K562 (cell line): ENCODE data around the gene PPP2R2D. TPM values are rescaled to one million over a fixed set of nuclear protein-coding genes. Genes with fewer than 3 reads are reported as not detected.

Source experiments
- BRD4 ChIP-seq: fragments of 200-600 bp; sonication (generic); IDR thresholded peaks from 2 replicates; pipeline ENCODE4 v1.6.1; 2017; ENCODE audit warnings: inconsistent platforms
- BRD9 ChIP-seq: fragments of 450-650 bp; IDR thresholded peaks from 2 replicates; pipeline ENCODE4 v1.6.1; 2018; ENCODE audit warnings: low read depth; ENCODE audit not compliant: partially characterized antibody
- CAMTA2 ChIP-seq: fragments of 250-450 bp; sonication (Bioruptor Pico); conservative IDR thresholded peaks from 2 replicates; pipeline ENCODE4 v1.5.1; 2022
- CREB3L1 ChIP-seq: fragments of 450-650 bp; IDR thresholded peaks from 2 replicates; pipeline ENCODE4 v1.6.1; 2014; ENCODE audit warnings: low read depth, mild to moderate bottlenecking, moderate library complexity, borderline replicate concordance
- E2F3 ChIP-seq: fragments of 250-450 bp; sonication (Bioruptor Pico); IDR thresholded peaks from 2 replicates; pipeline ENCODE4 v1.4.0; 2020; ENCODE audit warnings: mild to moderate bottlenecking
- FOXA3 ChIP-seq, 2 experiments: fragments of 450-650 bp in 1 of 2; sonication (generic) in 1 of 2; formaldehyde crosslinking; IDR thresholded peaks in 1 of 2; conservative IDR thresholded peaks in 1 of 2; 2 replicates each; pipeline versions ENCODE4 v1.4.0 to v1.8.0; 2020 to 2022; ENCODE audit warnings: mild to moderate bottlenecking in 2 of 2, missing genetic modification reagents in 1 of 2
- GMEB1 ChIP-seq: fragments of 250-450 bp; sonication (Bioruptor Pico); IDR thresholded peaks from 2 replicates; pipeline ENCODE4 v1.4.0; 2020; ENCODE audit warnings: mild to moderate bottlenecking
- KAT8 ChIP-seq: fragments of 450-650 bp; IDR thresholded peaks from 2 replicates; pipeline ENCODE4 v1.6.1; 2016; ENCODE audit warnings: low read depth, mild to moderate bottlenecking
- KDM1A ChIP-seq, 2 experiments: fragments of 450-650 bp; IDR thresholded peaks; 2 replicates each; pipeline ENCODE4 v1.6.1; 2016; ENCODE audit warnings: mild to moderate bottlenecking in 2 of 2
- KDM2B ChIP-seq: fragments of 250-450 bp; sonication (Bioruptor Pico); IDR thresholded peaks from 2 replicates; pipeline ENCODE4 v1.8.0; 2021; ENCODE audit warnings: mild to moderate bottlenecking, moderate library complexity
- MED1 ChIP-seq: sonication (generic); formaldehyde crosslinking; IDR thresholded peaks from 2 replicates; pipeline ENCODE4 v1.8.1; 2023; ENCODE audit warnings: missing genetic modification reagents, borderline replicate concordance
- MYNN ChIP-seq, 2 experiments: sonication (generic); formaldehyde crosslinking in 1 of 2; IDR thresholded peaks; 2 replicates each; pipeline versions ENCODE4 v1.5.0 to v1.6.1; 2016 to 2020; ENCODE audit warnings: antibody characterized with exemption in 1 of 2, missing genetic modification reagents in 1 of 2
- NUFIP1 ChIP-seq: fragments of 450-650 bp; IDR thresholded peaks from 2 replicates; pipeline ENCODE4 v1.6.1; 2018; ENCODE audit not compliant: partially characterized antibody
- PTBP1 ChIP-seq: fragments of 200-400 bp; formaldehyde crosslinking; IDR thresholded peaks from 2 replicates; pipeline ENCODE4 v1.6.1; 2017; ENCODE audit warnings: low read depth, low read length
- RFX1 ChIP-seq: fragments of 450-650 bp; IDR thresholded peaks from 2 replicates; pipeline ENCODE4 v1.6.1; 2016; ENCODE audit warnings: mild to moderate bottlenecking, moderate library complexity
- TAF1 ChIP-seq: IDR thresholded peaks from 2 replicates; pipeline ENCODE4 v1.6.1; 2011; ENCODE audit warnings: mild to moderate bottlenecking, low read length, moderate library complexity; ENCODE audit not compliant: insufficient read depth, control insufficient read depth, severe bottlenecking; ENCODE audit errors: extremely low read depth
- TFAP4 ChIP-seq: sonication (generic); formaldehyde crosslinking; IDR thresholded peaks from 2 replicates; pipeline ENCODE4 v1.8.0; 2022; ENCODE audit warnings: missing genetic modification reagents, mild to moderate bottlenecking, moderate library complexity, borderline replicate concordance
- YY1 ChIP-seq, 3 experiments: IDR thresholded peaks; 2 replicates each; pipeline ENCODE4 v1.6.1; 2011; ENCODE audit warnings: low read length in 2 of 3, mild to moderate bottlenecking in 2 of 3, moderate library complexity in 2 of 3, borderline replicate concordance in 1 of 3, control low read depth in 1 of 3, low read depth in 1 of 3; ENCODE audit not compliant: insufficient read depth in 3 of 3, insufficient replicate concordance in 2 of 3, control insufficient read depth in 1 of 3, insufficient read length in 1 of 3; ENCODE audit errors: extremely low read depth in 1 of 3
- ZNF408 ChIP-seq: fragments of 250-450 bp; sonication (Bioruptor Pico); IDR thresholded peaks from 2 replicates; pipeline ENCODE4 v1.4.0; 2020; ENCODE audit warnings: low read depth, mild to moderate bottlenecking, moderate library complexity
- ZNF586 ChIP-seq: fragments of 450-650 bp; formaldehyde crosslinking; conservative IDR thresholded peaks from 2 replicates; pipeline ENCODE4 v1.4.0; 2020; ENCODE audit warnings: mild to moderate bottlenecking, moderate library complexity
- ZNF639 ChIP-seq, 2 experiments: fragments of 200-800 bp in 1 of 2; sonication (Bioruptor generic) in 1 of 2; sonication (generic) in 1 of 2; formaldehyde crosslinking in 1 of 2; IDR thresholded peaks in 1 of 2; conservative IDR thresholded peaks in 1 of 2; 2 replicates each; pipeline versions ENCODE4 v1.5.0 to v1.6.1; 2016 to 2020; ENCODE audit warnings: missing compliant biosample characterization in 1 of 2, missing genetic modification characterization in 1 of 2, missing genetic modification reagents in 1 of 2
- polyA plus RNA-seq, 8 experiments: library from polyadenylated mRNA; depleted of rRNA in 4 of 8; stranded (reverse) in 5 of 8; unstranded in 3 of 8; fragments of >200 nt; fragmentation: Nextera tagmentation in 2 of 8; fragmentation: Illumina TruSeq in 1 of 8; extraction: Ambion mirVana in 2 of 8; extraction: Trizol in 1 of 8; gene quantifications; 2 replicates each; pipeline versions ENCODE4 v1.2.1 to v1.2.3, GENCODE V29; 2011 to 2014; ENCODE audit warnings: inconsistent platforms in 1 of 8, missing spikeins in 1 of 8
- total RNA-seq, 7 experiments: library from RNA; depleted of rRNA in 6 of 7; stranded (reverse); fragments of >200 nt in 6 of 7; fragmentation: Illumina TruSeq in 2 of 7; extraction: Trizol in 2 of 7; gene quantifications; 2 replicates each; pipeline versions ENCODE4 v1.2.1 to v1.2.3, GENCODE V29; 2011 to 2021; ENCODE audit warnings: low replicate concordance in 1 of 7

PPP2R2D gene
- total and polyA plus RNA-seq, 9 of the 15 experiments (the other 6 are each of a cell fraction or from before 2014, with no cell fraction given), result 1.9 to 37.0 (median 26.8) TPM

- TF ChIP-seq MYNN (IDR thresholded peaks at IDR 0.05), result no peak
- TF ChIP-seq MYNN (CRISPR knock-in tag; IDR thresholded peaks at IDR 0.05), result no peak
- 0 out of 2 replicates have a peak, but pooled peaks have one; percentile 54 for TF ChIP-seq E2F3 (CRISPR knock-in tag)
- TF ChIP-seq NUFIP1, result no peak
- TF ChIP-seq PTBP1, result no peak
- peak in 1 of 3 experiments; percentile 22 for TF ChIP-seq YY1 (IDR thresholded peaks at IDR 0.05; ENCODE audit: borderline replicate concordance in 1 of 3, control insufficient read depth in 1 of 3, extremely low read depth in 1 of 3, insufficient read depth in 3 of 3, insufficient read length in 1 of 3, insufficient replicate concordance in 2 of 3, low read depth in 1 of 3, low read length in 2 of 3)
- no peak for TF ChIP-seq TAF1
- peak; percentile 14 to 81; a peak in 1 of 4 replicates for TF ChIP-seq FOXA3 (CRISPR knock-in tag; conservative IDR thresholded peaks at IDR 0.05 in 1 of 2, IDR thresholded peaks at IDR 0.05 in 1 of 2)
- TF ChIP-seq TFAP4 (CRISPR knock-in tag), result peak; percentile 52; the same call in 1 of the 2 replicates
- peak; percentile 41; the same call in 1 of the 2 replicates for TF ChIP-seq CREB3L1
- no peak for TF ChIP-seq RFX1
- TF ChIP-seq KDM1A (IDR thresholded peaks at IDR 0.05), result peak; percentile 51 to 56; a peak in 3 of 4 replicates
- TF ChIP-seq GMEB1 (CRISPR knock-in tag), result no peak
- TF ChIP-seq BRD9, result peak; percentile 79
- no peak for TF ChIP-seq ZNF586
- no peak; a peak in 1 of 4 replicates for TF ChIP-seq ZNF639 (CRISPR knock-in tag; conservative IDR thresholded peaks at IDR 0.05 in 1 of 2, IDR thresholded peaks at IDR 0.05 in 1 of 2)
- TF ChIP-seq ZNF408 (CRISPR knock-in tag), result no peak
- TF ChIP-seq CAMTA2 (CRISPR knock-in tag), result no peak
- no peak for TF ChIP-seq KAT8
- no peak for TF ChIP-seq MED1 (CRISPR knock-in tag)
- peak; percentile 45; the same call in 1 of the 2 replicates for TF ChIP-seq BRD4
- TF ChIP-seq KDM2B (CRISPR knock-in tag), result no peak
Measured at GRCh38 chr10:131897297-131897899, 3.4 kb upstream of the PPP2R2D start (continued).
